K562 (cell line): Measurements from ENCODE around the gene NCL.

Experiments used
- HINFP ChIP-seq: fragments of 450-650 bp; conservative IDR thresholded peaks from 2 replicates; pipeline ENCODE4 v1.6.1; 2016; ENCODE audit warnings: missing genetic modification characterization, low read depth, mild to moderate bottlenecking, control low read depth, missing compliant biosample characterization
- NELFE ChIP-seq: IDR thresholded peaks from 2 replicates; pipeline ENCODE4 v1.6.1; 2011; ENCODE audit warnings: mild to moderate bottlenecking; ENCODE audit not compliant: insufficient read depth, insufficient read length
- POLR2A ChIP-seq: fragments of 450-650 bp; conservative IDR thresholded peaks from 2 replicates; pipeline ENCODE4 v1.6.1; 2016

- TF ChIP-seq HINFP (tag) (no peak), NELFE (no peak), POLR2A (no peak)
Observed at GRCh38 chr2:231488331-231488730, 24.0 kb upstream of the NCL start.
